ENCODE data around the gene DTX4. TPM values are rescaled to one million over a fixed set of nuclear protein-coding genes. Genes with fewer than 3 reads are reported as not detected.

The DTX4 gene
- total and polyA plus RNA-seq, 4 experiments from 2014 or later, result 0.09 to 3.4 (median 1.8) TPM

- Histone ChIP-seq H3K4me3 (ENCODE audit: low read length in 2 of 2) (no peak overlapping the region), H3K36me3 (ENCODE audit: insufficient read depth, low read length) (no peaks in the 10 kb centered on the region), H3K27ac (ENCODE audit: low read depth, low read length) (no peak overlapping the region), H3K4me1 (ENCODE audit: insufficient read depth, low read length) (no peaks in the 10 kb centered on the region), H3K27me3 (ENCODE audit: insufficient read depth, low read length) (no peaks in the 10 kb centered on the region), H3K9me3 (ENCODE audit: control insufficient read depth in 1 of 2, low read length in 2 of 2) (no peaks in the 10 kb centered on the region)
- Mint-ChIP-seq H3K27ac (no peak overlapping the region), H3K9me3 (peaks cover 0 to 7% (median under 1%) of the 10 kb centered on the region in 8 donors), H3K4me1 (no peaks in the 10 kb centered on the region), H3K4me3 (no peak overlapping the region), H3K36me3 (peaks cover 0 to 3% of the 10 kb centered on the region in 2 donors), H3K27me3 (no peaks in the 10 kb centered on the region)
- intact Hi-C loops (cut with micrococcal nuclease), result no loop called here
- no peak for DNase-seq
- ChIA-PET CTCF (ENCODE audit: partially characterized antibody) (interaction anchor here (1.5 to 11.6 kb wide), 3 partner anchors 11 to 26 kb away, joined by 5 to 205 read pairs (median 10); partner anchors contain the start of gene DTX4), POLR2A (ENCODE audit: partially characterized antibody) (no interaction called here)
Measured at GRCh38 chr11:59183771-59184170, 11.8 kb downstream of the DTX4 start.

GRCh38 chr11:59184691-59185339 is 12.9 kb downstream of the DTX4 start:
- Histone ChIP-seq H3K36me3 (ENCODE audit: insufficient read depth, low read length) (no peaks in the 10 kb centered on the region), H3K4me1 (ENCODE audit: insufficient read depth, low read length) (no peaks in the 10 kb centered on the region)
- no peaks in the 10 kb centered on the region for H3K27me3 Mint-ChIP-seq

GRCh38 chr11:59185386-59185945 is 13.5 kb downstream of the DTX4 start:
- Mint-ChIP-seq H3K4me3 (no peak overlapping the region), H3K36me3 (peaks cover 0 to 8% of the 10 kb centered on the region in 2 donors), H3K4me1 (no peaks in the 10 kb centered on the region), H3K27me3 (no peaks in the 10 kb centered on the region), H3K27ac (peak overlapping the region in 1 of 7 donors; percentile 37), H3K9me3 (no peaks in the 10 kb centered on the region)
- H3K4me3 ChIP-seq (ENCODE audit: low read length in 2 of 2), result no peak overlapping the region
- intact Hi-C loops (cut with micrococcal nuclease), result no loop called here
- H3K36me3 ChIP-seq (ENCODE audit: insufficient read depth, low read length), result no peaks in the 10 kb centered on the region
- no peak overlapping the region for H3K27ac ChIP-seq (ENCODE audit: low read depth, low read length)
- no peaks in the 10 kb centered on the region for H3K9me3 ChIP-seq (ENCODE audit: control insufficient read depth in 1 of 2, low read length in 2 of 2)
- H3K27me3 ChIP-seq (ENCODE audit: insufficient read depth, low read length), result no peaks in the 10 kb centered on the region
- H3K4me1 ChIP-seq (ENCODE audit: insufficient read depth, low read length), result no peaks in the 10 kb centered on the region
- POLR2A ChIA-PET (ENCODE audit: partially characterized antibody), result interaction anchor here (2.8 kb wide), 1 partner anchor 14 kb away, joined by 11 read pairs; the partner anchor contains the start of gene DTX4
- CTCF ChIA-PET (ENCODE audit: partially characterized antibody), result interaction anchor here (0.7 to 11.6 kb wide), 18 partner anchors 8 to 243 kb away, joined by 3 to 205 read pairs (median 5); partner anchors contain the start of gene DTX4
- DNase-seq, result no peak

More at GRCh38 chr11:59184691-59185339, 12.9 kb downstream of the DTX4 start:
- Histone ChIP-seq H3K4me3 (ENCODE audit: low read length in 2 of 2) (no peak overlapping the region), H3K27ac (ENCODE audit: low read depth, low read length) (no peak overlapping the region), H3K9me3 (ENCODE audit: control insufficient read depth in 1 of 2, low read length in 2 of 2) (no peaks in the 10 kb centered on the region), H3K27me3 (ENCODE audit: insufficient read depth, low read length) (no peaks in the 10 kb centered on the region)
- peak overlapping the region in 1 of 8 donors; percentile 4 for H3K4me3 Mint-ChIP-seq
- H3K4me1 Mint-ChIP-seq, result no peaks in the 10 kb centered on the region
- POLR2A ChIA-PET (ENCODE audit: partially characterized antibody), result no interaction called here
- H3K9me3 Mint-ChIP-seq, result peaks cover 0 to under 1% (median 0%) of the 10 kb centered on the region in 8 donors
- H3K36me3 Mint-ChIP-seq, result peaks cover 0 to 8% of the 10 kb centered on the region in 2 donors
- no peak for DNase-seq
- intact Hi-C loops (cut with micrococcal nuclease), result no loop called here
- CTCF ChIA-PET (ENCODE audit: partially characterized antibody), result interaction anchor here (1.1 to 11.6 kb wide), 10 partner anchors 8 to 38 kb away, joined by 3 to 205 read pairs (median 8); partner anchors contain the start of gene DTX4
- H3K27ac Mint-ChIP-seq, result no peak overlapping the region

- Histone ChIP-seq H3K27me3 (ENCODE audit: insufficient read depth, low read length) (no peaks in the 10 kb centered on the region), H3K36me3 (ENCODE audit: insufficient read depth, low read length) (no peaks in the 10 kb centered on the region), H3K27ac (ENCODE audit: low read depth, low read length) (no peak overlapping the region), H3K4me3 (ENCODE audit: low read length in 2 of 2) (no peak overlapping the region), H3K4me1 (ENCODE audit: insufficient read depth, low read length) (no peaks in the 10 kb centered on the region), H3K9me3 (ENCODE audit: control insufficient read depth in 1 of 2, low read length in 2 of 2) (no peaks in the 10 kb centered on the region)
- Mint-ChIP-seq H3K4me1 (no peaks in the 10 kb centered on the region), H3K27me3 (peaks cover 0 to 2% of the 10 kb centered on the region in 2 donors), H3K36me3 (peaks cover 0 to 8% of the 10 kb centered on the region in 2 donors), H3K4me3 (no peak overlapping the region), H3K9me3 (no peaks in the 10 kb centered on the region), H3K27ac (no peak overlapping the region)
- DNase-seq, result peak; percentile 37 to 56 (median 43)
- CTCF ChIA-PET (ENCODE audit: partially characterized antibody), result interaction anchor here (0.6 to 11.6 kb wide), 24 partner anchors 8 to 252 kb away, joined by 3 to 205 read pairs (median 4); partner anchors contain the start of gene DTX4
- POLR2A ChIA-PET (ENCODE audit: partially characterized antibody), result interaction anchor here (2.8 kb wide), 1 partner anchor 14 kb away, joined by 11 read pairs; the partner anchor contains the start of gene DTX4
- intact Hi-C loops (cut with micrococcal nuclease), result loop anchor here (1.0 kb wide), 1 partner anchor 15 kb away; no protein-coding TSS in a partner anchor
Measured at GRCh38 chr11:59186130-59186594, 14.2 kb downstream of the DTX4 start.

GRCh38 chr11:59187035-59187434 is 15.1 kb downstream of the DTX4 start:
- H3K4me1 Mint-ChIP-seq, result no peaks in the 10 kb centered on the region
- peaks cover 0 to 8% of the 10 kb centered on the region in 2 donors for H3K36me3 Mint-ChIP-seq
- intact Hi-C loops (cut with micrococcal nuclease), result no loop called here
- H3K4me3 Mint-ChIP-seq, result no peak overlapping the region
- ChIA-PET POLR2A (ENCODE audit: partially characterized antibody) (interaction anchor here (2.8 kb wide), 1 partner anchor 15 kb away, joined by 11 read pairs; the partner anchor contains the start of gene DTX4), CTCF (ENCODE audit: partially characterized antibody) (interaction anchor here (1.0 to 11.6 kb wide), 15 partner anchors 9 to 251 kb away, joined by 3 to 205 read pairs (median 6); partner anchors contain the start of gene DTX4)
- H3K9me3 ChIP-seq (ENCODE audit: control insufficient read depth in 1 of 2, low read length in 2 of 2), result no peaks in the 10 kb centered on the region
- DNase-seq, result no peak
- H3K27ac ChIP-seq (ENCODE audit: low read depth, low read length), result no peak overlapping the region
- H3K27me3 Mint-ChIP-seq, result peaks cover 0 to 2% of the 10 kb centered on the region in 2 donors
- H3K27me3 ChIP-seq (ENCODE audit: insufficient read depth, low read length), result no peaks in the 10 kb centered on the region
- H3K4me1 ChIP-seq (ENCODE audit: insufficient read depth, low read length), result no peaks in the 10 kb centered on the region
- H3K4me3 ChIP-seq (ENCODE audit: low read length in 2 of 2), result no peak overlapping the region
- no peaks in the 10 kb centered on the region for H3K36me3 ChIP-seq (ENCODE audit: insufficient read depth, low read length)
- no peak overlapping the region for H3K27ac Mint-ChIP-seq
- no peaks in the 10 kb centered on the region for H3K9me3 Mint-ChIP-seq

- Histone ChIP-seq H3K27ac (ENCODE audit: low read depth, low read length) (no peak overlapping the region), H3K36me3 (ENCODE audit: insufficient read depth, low read length) (no peaks in the 10 kb centered on the region), H3K9me3 (ENCODE audit: control insufficient read depth in 1 of 2, low read length in 2 of 2) (no peaks in the 10 kb centered on the region), H3K27me3 (ENCODE audit: insufficient read depth, low read length) (no peaks in the 10 kb centered on the region), H3K4me1 (ENCODE audit: insufficient read depth, low read length) (no peaks in the 10 kb centered on the region), H3K4me3 (ENCODE audit: low read length in 2 of 2) (no peak overlapping the region)
- ChIA-PET CTCF (ENCODE audit: partially characterized antibody) (interaction anchor here (0.7 to 11.6 kb wide), 7 partner anchors 11 to 86 kb away, joined by 3 to 205 read pairs (median 8); partner anchors contain the start of gene DTX4), POLR2A (ENCODE audit: partially characterized antibody) (interaction anchor here (2.8 kb wide), 1 partner anchor 16 kb away, joined by 11 read pairs; the partner anchor contains the start of gene DTX4)
- Mint-ChIP-seq H3K9me3 (no peaks in the 10 kb centered on the region), H3K27ac (no peak overlapping the region), H3K4me3 (no peak overlapping the region), H3K36me3 (peaks cover 2 to 8% of the 10 kb centered on the region in 2 donors), H3K27me3 (peaks cover 0 to 2% of the 10 kb centered on the region in 2 donors), H3K4me1 (no peaks in the 10 kb centered on the region)
- no peak for DNase-seq
- intact Hi-C loops (cut with micrococcal nuclease), result no loop called here
Measured at GRCh38 chr11:59187587-59187986, 15.7 kb downstream of the DTX4 start.

- Mint-ChIP-seq H3K4me3 (no peak overlapping the region), H3K4me1 (no peaks in the 10 kb centered on the region), H3K27me3 (peaks cover 0 to 2% of the 10 kb centered on the region in 2 donors), H3K36me3 (peaks cover 3 to 8% of the 10 kb centered on the region in 2 donors), H3K27ac (no peak overlapping the region), H3K9me3 (no peaks in the 10 kb centered on the region)
- DNase-seq, result no peak
- intact Hi-C loops (cut with micrococcal nuclease), result no loop called here
- H3K4me1 ChIP-seq (ENCODE audit: insufficient read depth, low read length), result no peaks in the 10 kb centered on the region
- no peaks in the 10 kb centered on the region for H3K9me3 ChIP-seq (ENCODE audit: control insufficient read depth in 1 of 2, low read length in 2 of 2)
- no peak overlapping the region for H3K27ac ChIP-seq (ENCODE audit: low read depth, low read length)
- H3K36me3 ChIP-seq (ENCODE audit: insufficient read depth, low read length), result no peaks in the 10 kb centered on the region
- ChIA-PET CTCF (ENCODE audit: partially characterized antibody) (interaction anchor here (4.3 to 11.6 kb wide), 2 partner anchors 13 to 16 kb away, joined by 26 to 205 read pairs; partner anchors contain the start of gene DTX4), POLR2A (ENCODE audit: partially characterized antibody) (no interaction called here)
- no peak overlapping the region for H3K4me3 ChIP-seq (ENCODE audit: low read length in 2 of 2)
- no peaks in the 10 kb centered on the region for H3K27me3 ChIP-seq (ENCODE audit: insufficient read depth, low read length)
Measured at GRCh38 chr11:59188954-59189353, 17.0 kb downstream of the DTX4 start.

Measured in CD4-positive, alpha-beta memory T cell (primary cell).